ENCODE results near the gene LGALS4. TPM values are rescaled to one million over a fixed set of nuclear protein-coding genes. Genes with fewer than 3 reads are reported as not detected.
"Not testable (repeated sequence)": the region's sequence is repeated elsewhere in the genome, so short reads cannot be mapped to it uniquely, and the experiment has no call there.

Gene LGALS4
- total and polyA plus RNA-seq, 5 donors from 2014 or later = 0.10 to 2.1 TPM; not detected in 3

- ATAC-seq (ENCODE audit: low read depth in 2 of 2) = no peak
- Histone ChIP-seq H3K36me3 (ENCODE audit: control insufficient read depth, insufficient read depth, low read length) (no peaks in the 10 kb centered on the region), H3K9me3 (ENCODE audit: control insufficient read depth in 2 of 2, low read length in 2 of 2) (no peaks in the 10 kb centered on the region), H3K4me3 (ENCODE audit: low read depth, low read length) (no peak overlapping the region), H3K27ac (ENCODE audit: insufficient read depth, low read length, poor library complexity, severe bottlenecking) (no peak overlapping the region), H3K27me3 (ENCODE audit: control insufficient read depth, insufficient read depth, low read length) (no peaks in the 10 kb centered on the region), H3K4me1 (ENCODE audit: control insufficient read depth, insufficient read depth, low read length, poor library complexity, severe bottlenecking) (no peaks in the 10 kb centered on the region)
- H3K27me3 Mint-ChIP-seq = peaks cover 15% of the 10 kb centered on the region
- peaks cover 0 to 1% (median 0%) of the 10 kb centered on the region in 7 donors for H3K9me3 Mint-ChIP-seq
- no peak overlapping the region for H3K27ac Mint-ChIP-seq
- H3K36me3 Mint-ChIP-seq = no peaks in the 10 kb centered on the region
- no peaks in the 10 kb centered on the region for H3K4me1 Mint-ChIP-seq
- no peak for DNase-seq
- H3K4me3 Mint-ChIP-seq = no peak overlapping the region
Measured at GRCh38 chr19:38781058-38781457, 31.7 kb downstream of the LGALS4 start.

- Mint-ChIP-seq H3K4me3 (no peak overlapping the region), H3K9me3 (peaks cover 0 to 1% (median 0%) of the 10 kb centered on the region in 7 donors), H3K27ac (no peak overlapping the region), H3K4me1 (no peaks in the 10 kb centered on the region), H3K27me3 (peaks cover 15% of the 10 kb centered on the region), H3K36me3 (no peaks in the 10 kb centered on the region)
- no peak for DNase-seq
- Histone ChIP-seq H3K9me3 (ENCODE audit: control insufficient read depth in 2 of 2, low read length in 2 of 2) (no peaks in the 10 kb centered on the region), H3K4me1 (ENCODE audit: control insufficient read depth, insufficient read depth, low read length, poor library complexity, severe bottlenecking) (no peaks in the 10 kb centered on the region), H3K36me3 (ENCODE audit: control insufficient read depth, insufficient read depth, low read length) (no peaks in the 10 kb centered on the region), H3K27ac (ENCODE audit: insufficient read depth, low read length, poor library complexity, severe bottlenecking) (no peak overlapping the region), H3K27me3 (ENCODE audit: control insufficient read depth, insufficient read depth, low read length) (no peaks in the 10 kb centered on the region), H3K4me3 (ENCODE audit: low read depth, low read length) (no peak overlapping the region)
- no peak for ATAC-seq (ENCODE audit: low read depth in 2 of 2)
Measured at GRCh38 chr19:38780443-38780842, 32.3 kb downstream of the LGALS4 start.

- Mint-ChIP-seq H3K27ac (peak overlapping the region in 1 of 3 donors; percentile 84), H3K36me3 (no peaks in the 10 kb centered on the region), H3K4me1 (peaks cover 0 to 3% (median 0%) of the 10 kb centered on the region in 4 donors), H3K4me3 (no peak overlapping the region), H3K27me3 (peaks cover 12% of the 10 kb centered on the region), H3K9me3 (peaks cover 0 to 1% (median 0%) of the 10 kb centered on the region in 7 donors)
- Histone ChIP-seq H3K27ac (ENCODE audit: insufficient read depth, low read length, poor library complexity, severe bottlenecking) (no peak overlapping the region), H3K4me3 (ENCODE audit: low read depth, low read length) (no peak overlapping the region), H3K36me3 (ENCODE audit: control insufficient read depth, insufficient read depth, low read length) (no peaks in the 10 kb centered on the region), H3K9me3 (ENCODE audit: control insufficient read depth in 2 of 2, low read length in 2 of 2) (no peaks in the 10 kb centered on the region), H3K27me3 (ENCODE audit: control insufficient read depth, insufficient read depth, low read length) (no peaks in the 10 kb centered on the region), H3K4me1 (ENCODE audit: control insufficient read depth, insufficient read depth, low read length, poor library complexity, severe bottlenecking) (no peaks in the 10 kb centered on the region)
- no peak for ATAC-seq (ENCODE audit: low read depth in 2 of 2)
- no peak for DNase-seq
Measured at GRCh38 chr19:38778733-38779132, 34.0 kb downstream of the LGALS4 start.

GRCh38 chr19:38774181-38774950 lies 38.4 kb downstream of the LGALS4 start:
- peaks cover 0 to 1% (median 0%) of the 10 kb centered on the region in 7 donors for H3K9me3 Mint-ChIP-seq
- no peaks in the 10 kb centered on the region for H3K9me3 ChIP-seq (ENCODE audit: control insufficient read depth in 2 of 2, low read length in 2 of 2)
- no peak for ATAC-seq (ENCODE audit: low read depth in 2 of 2)
- H3K27ac ChIP-seq (ENCODE audit: insufficient read depth, low read length, poor library complexity, severe bottlenecking) = no peak overlapping the region
- peaks cover 8% of the 10 kb centered on the region for H3K4me1 ChIP-seq (ENCODE audit: control insufficient read depth, insufficient read depth, low read length, poor library complexity, severe bottlenecking)
- no peak overlapping the region for H3K4me3 ChIP-seq (ENCODE audit: low read depth, low read length)
- peak overlapping the region in 1 of 4 donors; percentile 83 for H3K4me3 Mint-ChIP-seq
- peaks cover 5% of the 10 kb centered on the region for H3K27me3 Mint-ChIP-seq
- no peak for DNase-seq
- H3K4me1 Mint-ChIP-seq = peaks cover 0 to 6% (median 2%) of the 10 kb centered on the region in 4 donors
- no peaks in the 10 kb centered on the region for H3K36me3 Mint-ChIP-seq
- H3K27me3 ChIP-seq (ENCODE audit: control insufficient read depth, insufficient read depth, low read length) = no peaks in the 10 kb centered on the region
- H3K27ac Mint-ChIP-seq = no peak overlapping the region
- no peaks in the 10 kb centered on the region for H3K36me3 ChIP-seq (ENCODE audit: control insufficient read depth, insufficient read depth, low read length)

GRCh38 chr19:38773469-38774177 lies 39.1 kb downstream of the LGALS4 start, which contains the start of gene LGALS7:
Gene LGALS7, minus strand, starts transcription at chr19:38773517. Its CDS starts 25 bp downstream, at chr19:38773492.
- no peaks in the 10 kb centered on the region for H3K36me3 ChIP-seq (ENCODE audit: control insufficient read depth, insufficient read depth, low read length)
- peaks cover 0 to under 1% (median 0%) of the 10 kb centered on the region in 7 donors for H3K9me3 Mint-ChIP-seq
- H3K36me3 Mint-ChIP-seq = no peaks in the 10 kb centered on the region

GRCh38 chr19:38771569-38771968 lies 41.2 kb downstream of the LGALS4 start:
- H3K4me1 Mint-ChIP-seq; ATAC-seq (ENCODE audit: low read depth in 2 of 2); H3K9me3 ChIP-seq (ENCODE audit: control insufficient read depth in 2 of 2, low read length in 2 of 2); H3K36me3 Mint-ChIP-seq; H3K27ac Mint-ChIP-seq; DNase-seq; H3K27me3 Mint-ChIP-seq; H3K9me3 Mint-ChIP-seq; H3K4me3 ChIP-seq (ENCODE audit: low read depth, low read length); H3K4me3 Mint-ChIP-seq; H3K27me3 ChIP-seq (ENCODE audit: control insufficient read depth, insufficient read depth, low read length); H3K27ac ChIP-seq (ENCODE audit: insufficient read depth, low read length, poor library complexity, severe bottlenecking); H3K36me3 ChIP-seq (ENCODE audit: control insufficient read depth, insufficient read depth, low read length): not testable (repeated sequence)
- H3K4me1 ChIP-seq (ENCODE audit: control insufficient read depth, insufficient read depth, low read length, poor library complexity, severe bottlenecking) = peaks cover 10% of the 10 kb centered on the region

More at GRCh38 chr19:38773469-38774177, 39.1 kb downstream of the LGALS4 start, which contains the start of gene LGALS7:
- Mint-ChIP-seq H3K4me1 (peaks cover 0 to 9% (median 3%) of the 10 kb centered on the region in 4 donors), H3K27me3 (peaks cover 2% of the 10 kb centered on the region), H3K4me3 (peak within 1 kb of the TSS in 1 of 4 donors; percentile 83), H3K27ac (no peak within 1 kb of the TSS)
- H3K4me3 ChIP-seq (ENCODE audit: low read depth, low read length) = no peak within 1 kb of the TSS
- H3K9me3 ChIP-seq (ENCODE audit: control insufficient read depth in 2 of 2, low read length in 2 of 2) = no peaks in the 10 kb centered on the region
- ATAC-seq (ENCODE audit: low read depth in 2 of 2) = no peak
- H3K27ac ChIP-seq (ENCODE audit: insufficient read depth, low read length, poor library complexity, severe bottlenecking) = no peak within 1 kb of the TSS
- peaks cover 10% of the 10 kb centered on the region for H3K4me1 ChIP-seq (ENCODE audit: control insufficient read depth, insufficient read depth, low read length, poor library complexity, severe bottlenecking)
- no peaks in the 10 kb centered on the region for H3K27me3 ChIP-seq (ENCODE audit: control insufficient read depth, insufficient read depth, low read length)
- DNase-seq = no peak

- H3K9me3 Mint-ChIP-seq; H3K36me3 ChIP-seq (ENCODE audit: control insufficient read depth, insufficient read depth, low read length); DNase-seq; H3K36me3 Mint-ChIP-seq; H3K27me3 Mint-ChIP-seq; H3K4me1 Mint-ChIP-seq; H3K9me3 ChIP-seq (ENCODE audit: control insufficient read depth in 2 of 2, low read length in 2 of 2); H3K4me3 ChIP-seq (ENCODE audit: low read depth, low read length); H3K4me3 Mint-ChIP-seq; H3K27ac ChIP-seq (ENCODE audit: insufficient read depth, low read length, poor library complexity, severe bottlenecking); H3K27ac Mint-ChIP-seq; H3K27me3 ChIP-seq (ENCODE audit: control insufficient read depth, insufficient read depth, low read length): not testable (repeated sequence)
- H3K4me1 ChIP-seq (ENCODE audit: control insufficient read depth, insufficient read depth, low read length, poor library complexity, severe bottlenecking) = peaks cover 10% of the 10 kb centered on the region
- ATAC-seq (ENCODE audit: low read depth in 2 of 2) = peak; percentile 68 to 76
Measured at GRCh38 chr19:38770949-38771275, 41.8 kb downstream of the LGALS4 start.
